Heart left ventricle (tissue), 13 donors: ENCODE measurements around the gene ANKRD33.

Experiments used
- CTCF ChIP-seq, 12 donors: fragments of 200-600 bp; sonication (generic) in 4 of 12; IDR thresholded peaks; one replicate each; pipeline versions ENCODE4 v1.5.0 to v1.8.0; 2018 to 2022; ENCODE audit warnings: antibody characterized with exemption in 12 of 12, mild to moderate bottlenecking in 5 of 12
- POLR2A ChIP-seq, 2 donors: fragments of 450-650 bp; IDR thresholded peaks; one replicate each; pipeline ENCODE4 v1.6.1; 2017; ENCODE audit warnings: antibody characterized with exemption in 2 of 2, mild to moderate bottlenecking in 2 of 2, moderate library complexity in 2 of 2
- donor health status: ischemic (EF 13 %, LVEDD 7.1; RV severe dilation, severe dysfunction).
- donor health status: DM: no; HTN: yes; CAD: no.
- donor health status: DM: no; HTN: no; CAD: no.
- donor health status: ischemic (EF 25% LVEDD 6.9; RV normal size, moderate dysfunction).
- donor health status: ischemic (EF 25% LVEDD 5.7; RV mildly dilated, moderate dysfunction).
- donor health status: ischemic (EF 35%, LVEDD 5.7; RV mildly dilated, moderate dysfunction).
- donor health status: nonischemic (EF 11% LVEDD 7.7; RV severe dilation, severe dysfunction).
- donor health status: DM: yes; HTN: yes; CAD: no.
- donor health status: PGD.
- donor health status: ischemic (EF 29% LVEDD 5.4; RV normal size, mild dysfunction).
- donor health status: nonischemic (EF 23%, LVEDD 6.1; RV moderate dilation, normal function).

GRCh38 chr12:51887476-51888315 lies at the start of gene ANKRD33:
- TF ChIP-seq POLR2A (IDR thresholded peaks at IDR 0.05), result no peak
- TF ChIP-seq CTCF (IDR thresholded peaks at IDR 0.05), result no peak
